Panc1 (cell line): ENCODE data around the gene SRP68.

Source experiments
- POLR2AphosphoS5 ChIP-seq: IDR thresholded peaks from 2 replicates; pipeline ENCODE4 v1.6.1; 2012; ENCODE audit warnings: mild to moderate bottlenecking, low read depth, low read length, moderate library complexity
- SIN3A ChIP-seq: IDR thresholded peaks from 2 replicates; pipeline ENCODE4 v1.6.1; 2012; ENCODE audit warnings: low read depth, mild to moderate bottlenecking, low read length, moderate library complexity, borderline replicate concordance; ENCODE audit not compliant: insufficient read depth
- TCF7L2 ChIP-seq: IDR thresholded peaks from 2 replicates; pipeline ENCODE4 v1.6.1; 2011; ENCODE audit warnings: mild to moderate bottlenecking, low read depth, low read length, inconsistent platforms
- TF ChIP-seq, protein P1 (sequence below): fragments of 450-650 bp; IDR thresholded peaks from 2 replicates; pipeline ENCODE4 v1.5.1; 2017; ENCODE audit warnings: mild to moderate bottlenecking
- TF ChIP-seq, protein P2 (sequence below), 2 experiments: IDR thresholded peaks; 2 replicates each; pipeline ENCODE4 v1.6.1; 2011 to 2012; ENCODE audit warnings: low read depth in 2 of 2, control low read depth in 1 of 2, low read length in 1 of 2, mild to moderate bottlenecking in 1 of 2, moderate library complexity in 1 of 2; ENCODE audit not compliant: insufficient read depth in 1 of 2

DNA sequence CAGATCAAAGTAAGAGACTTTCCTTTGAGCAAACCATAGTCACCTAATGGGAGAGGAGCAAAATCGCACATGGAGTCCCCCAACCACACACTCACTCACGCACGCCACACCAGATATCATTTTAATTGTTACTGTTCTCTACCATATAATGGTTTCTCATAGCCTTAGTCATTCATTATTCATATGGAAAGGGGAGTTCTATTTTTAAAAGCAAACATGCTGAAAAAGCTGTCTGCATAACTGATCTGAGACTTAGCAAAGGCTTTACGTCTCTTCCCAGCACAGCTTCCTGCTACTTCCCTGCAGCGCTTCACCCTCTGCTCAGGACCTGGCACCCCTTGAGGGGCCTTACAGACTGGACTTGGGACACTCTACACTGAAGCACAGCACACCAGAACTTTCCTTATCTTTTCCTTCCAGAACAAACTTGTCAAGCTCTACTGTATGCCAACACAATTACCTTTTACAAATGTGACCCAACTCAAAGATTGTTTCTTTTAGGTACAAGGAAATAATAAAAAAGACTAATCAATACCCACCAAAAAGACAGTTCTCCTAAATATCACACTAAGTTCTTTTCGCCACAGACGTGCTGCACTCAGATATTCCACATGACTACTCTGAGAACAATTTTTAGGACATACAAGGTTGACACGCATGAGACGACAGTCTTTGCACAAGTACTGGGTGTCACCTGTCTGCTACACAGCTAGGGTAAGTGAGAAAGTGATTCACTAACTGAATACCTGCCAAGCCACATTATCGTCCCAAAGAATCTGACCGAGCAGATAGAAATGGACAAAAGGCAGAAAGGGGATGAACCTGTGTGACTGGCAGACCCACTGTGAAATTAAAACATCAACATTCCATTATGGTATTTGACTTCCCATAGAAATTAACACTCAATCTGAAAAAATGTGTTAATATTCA lies 21.5 kb downstream of the SRP68 start:
- TF ChIP-seq, protein P1, sequence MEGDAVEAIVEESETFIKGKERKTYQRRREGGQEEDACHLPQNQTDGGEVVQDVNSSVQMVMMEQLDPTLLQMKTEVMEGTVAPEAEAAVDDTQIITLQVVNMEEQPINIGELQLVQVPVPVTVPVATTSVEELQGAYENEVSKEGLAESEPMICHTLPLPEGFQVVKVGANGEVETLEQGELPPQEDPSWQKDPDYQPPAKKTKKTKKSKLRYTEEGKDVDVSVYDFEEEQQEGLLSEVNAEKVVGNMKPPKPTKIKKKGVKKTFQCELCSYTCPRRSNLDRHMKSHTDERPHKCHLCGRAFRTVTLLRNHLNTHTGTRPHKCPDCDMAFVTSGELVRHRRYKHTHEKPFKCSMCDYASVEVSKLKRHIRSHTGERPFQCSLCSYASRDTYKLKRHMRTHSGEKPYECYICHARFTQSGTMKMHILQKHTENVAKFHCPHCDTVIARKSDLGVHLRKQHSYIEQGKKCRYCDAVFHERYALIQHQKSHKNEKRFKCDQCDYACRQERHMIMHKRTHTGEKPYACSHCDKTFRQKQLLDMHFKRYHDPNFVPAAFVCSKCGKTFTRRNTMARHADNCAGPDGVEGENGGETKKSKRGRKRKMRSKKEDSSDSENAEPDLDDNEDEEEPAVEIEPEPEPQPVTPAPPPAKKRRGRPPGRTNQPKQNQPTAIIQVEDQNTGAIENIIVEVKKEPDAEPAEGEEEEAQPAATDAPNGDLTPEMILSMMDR: no peak
- no peak for TF ChIP-seq POLR2AphosphoS5
- TF ChIP-seq, protein P2, sequence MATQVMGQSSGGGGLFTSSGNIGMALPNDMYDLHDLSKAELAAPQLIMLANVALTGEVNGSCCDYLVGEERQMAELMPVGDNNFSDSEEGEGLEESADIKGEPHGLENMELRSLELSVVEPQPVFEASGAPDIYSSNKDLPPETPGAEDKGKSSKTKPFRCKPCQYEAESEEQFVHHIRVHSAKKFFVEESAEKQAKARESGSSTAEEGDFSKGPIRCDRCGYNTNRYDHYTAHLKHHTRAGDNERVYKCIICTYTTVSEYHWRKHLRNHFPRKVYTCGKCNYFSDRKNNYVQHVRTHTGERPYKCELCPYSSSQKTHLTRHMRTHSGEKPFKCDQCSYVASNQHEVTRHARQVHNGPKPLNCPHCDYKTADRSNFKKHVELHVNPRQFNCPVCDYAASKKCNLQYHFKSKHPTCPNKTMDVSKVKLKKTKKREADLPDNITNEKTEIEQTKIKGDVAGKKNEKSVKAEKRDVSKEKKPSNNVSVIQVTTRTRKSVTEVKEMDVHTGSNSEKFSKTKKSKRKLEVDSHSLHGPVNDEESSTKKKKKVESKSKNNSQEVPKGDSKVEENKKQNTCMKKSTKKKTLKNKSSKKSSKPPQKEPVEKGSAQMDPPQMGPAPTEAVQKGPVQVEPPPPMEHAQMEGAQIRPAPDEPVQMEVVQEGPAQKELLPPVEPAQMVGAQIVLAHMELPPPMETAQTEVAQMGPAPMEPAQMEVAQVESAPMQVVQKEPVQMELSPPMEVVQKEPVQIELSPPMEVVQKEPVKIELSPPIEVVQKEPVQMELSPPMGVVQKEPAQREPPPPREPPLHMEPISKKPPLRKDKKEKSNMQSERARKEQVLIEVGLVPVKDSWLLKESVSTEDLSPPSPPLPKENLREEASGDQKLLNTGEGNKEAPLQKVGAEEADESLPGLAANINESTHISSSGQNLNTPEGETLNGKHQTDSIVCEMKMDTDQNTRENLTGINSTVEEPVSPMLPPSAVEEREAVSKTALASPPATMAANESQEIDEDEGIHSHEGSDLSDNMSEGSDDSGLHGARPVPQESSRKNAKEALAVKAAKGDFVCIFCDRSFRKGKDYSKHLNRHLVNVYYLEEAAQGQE (IDR thresholded peaks at IDR 0.05; ENCODE audit: insufficient read depth in 1 of 2, low read depth in 2 of 2, low read length in 1 of 2): no peak
- TF ChIP-seq SIN3A: no peak
- no peak for TF ChIP-seq TCF7L2
